ENCODE measurements around the gene TMEM235. TPM values are rescaled to one million over a fixed set of nuclear protein-coding genes. Genes with fewer than 3 reads are reported as not detected.
A peak's percentile ranks its signal among the peaks of the same experiment; 100 is the strongest.

Gene TMEM235
- total RNA-seq, 1 donor, result not detected

DNA sequence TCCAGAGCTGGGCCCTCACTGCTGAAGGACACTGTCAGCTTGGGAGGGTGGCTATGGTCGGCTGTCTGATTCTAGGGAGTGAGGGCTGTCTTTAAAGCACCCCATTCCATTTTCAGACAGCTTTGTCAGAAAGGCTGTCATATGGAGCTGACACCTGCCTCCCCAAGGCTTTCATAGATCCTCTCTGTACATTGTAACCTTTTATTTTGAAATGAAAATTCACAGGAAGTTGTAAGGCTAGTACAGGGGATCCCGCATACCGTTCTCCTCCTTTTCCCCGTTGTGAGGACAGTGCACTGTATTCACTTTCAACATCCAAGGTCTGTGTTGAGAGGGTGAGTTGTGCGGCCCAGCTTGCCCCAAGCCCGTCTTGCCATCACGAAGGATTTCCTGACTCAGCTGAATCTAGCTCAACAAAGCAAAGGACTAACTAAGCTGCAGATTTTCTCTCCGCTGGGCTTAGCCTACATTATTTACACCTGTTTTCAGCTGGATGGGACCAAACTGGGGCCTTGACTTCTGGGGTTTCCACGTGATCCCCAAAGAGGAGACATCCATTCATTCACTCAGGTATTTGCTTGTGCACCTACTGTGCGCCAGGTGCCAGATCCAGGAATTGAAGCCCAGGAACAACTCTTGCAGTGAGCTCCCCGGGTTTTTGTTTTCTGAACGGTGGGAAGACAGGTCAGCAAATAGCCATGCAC, 5.2 kb upstream of the TMEM235 start:
- DNase-seq (ENCODE audit: insufficient read length, low spot score, missing footprints), result peak; percentile 78
- Histone ChIP-seq H4K20me1 (ENCODE audit: insufficient read depth, low read length) (no peaks in the 10 kb centered on the region), H3K36me3 (ENCODE audit: insufficient read depth, low read length) (peaks cover 24% of the 10 kb centered on the region), H3K9me3 (ENCODE audit: low read depth, low read length) (no peaks in the 10 kb centered on the region), H3K4me2 (ENCODE audit: insufficient read depth, low read length) (no peak overlapping the region), H3K27ac (ENCODE audit: low read depth, low read length) (no peak overlapping the region), H3K79me2 (ENCODE audit: insufficient read depth, low read length) (no peaks in the 10 kb centered on the region), H3K4me1 (ENCODE audit: insufficient read depth, low read length) (no peaks in the 10 kb centered on the region), H3K27me3 (ENCODE audit: insufficient read depth, low read length) (peaks cover 12% of the 10 kb centered on the region), H2AFZ (ENCODE audit: low read length) (no peak overlapping the region), H3K4me3 (ENCODE audit: insufficient read depth, low read length) (no peak overlapping the region)
- TF ChIP-seq, protein P1, sequence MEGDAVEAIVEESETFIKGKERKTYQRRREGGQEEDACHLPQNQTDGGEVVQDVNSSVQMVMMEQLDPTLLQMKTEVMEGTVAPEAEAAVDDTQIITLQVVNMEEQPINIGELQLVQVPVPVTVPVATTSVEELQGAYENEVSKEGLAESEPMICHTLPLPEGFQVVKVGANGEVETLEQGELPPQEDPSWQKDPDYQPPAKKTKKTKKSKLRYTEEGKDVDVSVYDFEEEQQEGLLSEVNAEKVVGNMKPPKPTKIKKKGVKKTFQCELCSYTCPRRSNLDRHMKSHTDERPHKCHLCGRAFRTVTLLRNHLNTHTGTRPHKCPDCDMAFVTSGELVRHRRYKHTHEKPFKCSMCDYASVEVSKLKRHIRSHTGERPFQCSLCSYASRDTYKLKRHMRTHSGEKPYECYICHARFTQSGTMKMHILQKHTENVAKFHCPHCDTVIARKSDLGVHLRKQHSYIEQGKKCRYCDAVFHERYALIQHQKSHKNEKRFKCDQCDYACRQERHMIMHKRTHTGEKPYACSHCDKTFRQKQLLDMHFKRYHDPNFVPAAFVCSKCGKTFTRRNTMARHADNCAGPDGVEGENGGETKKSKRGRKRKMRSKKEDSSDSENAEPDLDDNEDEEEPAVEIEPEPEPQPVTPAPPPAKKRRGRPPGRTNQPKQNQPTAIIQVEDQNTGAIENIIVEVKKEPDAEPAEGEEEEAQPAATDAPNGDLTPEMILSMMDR (IDR thresholded peaks at IDR 0.05; ENCODE audit: extremely low read depth, low read depth, low read length), result no peak

DNA sequence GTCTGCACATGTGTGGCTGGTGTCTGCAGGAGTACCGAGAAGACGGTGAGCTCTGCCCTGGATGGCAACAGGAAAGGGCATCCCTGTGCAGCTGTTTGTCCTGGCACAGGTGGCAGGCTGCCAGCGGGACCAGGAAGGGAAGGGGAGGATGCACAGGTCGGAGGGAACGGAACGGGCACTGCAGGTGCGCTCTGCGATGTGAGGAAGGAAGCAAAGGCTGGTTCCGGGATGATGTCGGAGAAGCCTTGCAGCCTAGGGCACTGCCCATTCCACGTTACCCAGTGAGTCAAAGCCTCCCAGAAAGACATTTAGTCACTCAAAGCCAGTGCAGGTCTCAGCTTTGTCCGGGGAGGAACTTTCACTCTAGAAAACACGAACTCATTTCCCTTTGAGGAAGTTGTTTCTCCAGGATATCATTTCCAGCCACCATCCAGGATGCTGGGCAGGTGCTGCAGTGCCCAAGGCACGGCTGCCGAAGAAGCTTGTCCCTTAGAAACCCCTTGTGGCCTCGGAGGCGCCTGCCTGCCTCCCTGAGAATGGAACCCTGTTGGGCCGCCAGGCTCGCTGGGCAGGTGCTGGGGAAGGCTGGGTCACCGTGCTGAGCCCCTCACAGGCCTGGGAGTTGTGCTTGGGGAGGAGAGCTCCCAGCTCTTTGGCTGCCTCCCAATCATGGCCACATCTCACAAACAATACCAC, 4.5 kb upstream of the TMEM235 start:
- Histone ChIP-seq H2AFZ (ENCODE audit: low read length) (no peak overlapping the region), H3K4me2 (ENCODE audit: insufficient read depth, low read length) (peak overlapping the region; percentile 28), H3K36me3 (ENCODE audit: insufficient read depth, low read length) (peaks cover 20% of the 10 kb centered on the region), H3K9me3 (ENCODE audit: low read depth, low read length) (no peaks in the 10 kb centered on the region), H3K4me3 (ENCODE audit: insufficient read depth, low read length) (no peak overlapping the region), H4K20me1 (ENCODE audit: insufficient read depth, low read length) (no peaks in the 10 kb centered on the region), H3K4me1 (ENCODE audit: insufficient read depth, low read length) (no peaks in the 10 kb centered on the region), H3K79me2 (ENCODE audit: insufficient read depth, low read length) (no peaks in the 10 kb centered on the region), H3K27me3 (ENCODE audit: insufficient read depth, low read length) (peaks cover 17% of the 10 kb centered on the region), H3K27ac (ENCODE audit: low read depth, low read length) (no peak overlapping the region)
- DNase-seq (ENCODE audit: insufficient read length, low spot score, missing footprints), result peak; percentile 81
- TF ChIP-seq, protein P1 (IDR thresholded peaks at IDR 0.05; ENCODE audit: extremely low read depth, low read depth, low read length), result no peak

DNA sequence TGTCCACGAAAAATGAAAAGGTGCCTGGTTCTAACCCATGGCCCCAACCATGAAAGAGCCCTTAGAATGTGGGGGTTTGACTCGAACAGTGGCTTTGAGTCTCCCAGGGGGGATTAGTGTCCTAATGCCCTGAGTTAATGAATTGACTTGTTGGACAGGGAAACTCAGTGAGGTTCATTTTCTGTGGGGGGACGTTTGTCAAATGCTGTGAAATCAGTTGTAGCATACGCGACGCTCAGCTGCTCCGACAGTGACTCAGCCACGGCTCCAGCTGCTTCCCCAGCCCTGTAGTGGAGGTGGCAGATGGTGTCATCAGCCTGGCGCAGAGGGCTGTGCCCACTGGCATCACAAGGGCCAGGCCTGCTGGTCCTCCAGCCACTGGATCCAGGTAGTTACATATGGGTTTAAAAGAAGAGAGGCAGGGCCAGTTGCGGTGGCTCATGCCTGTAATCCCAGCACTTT, 3.9 kb upstream of the TMEM235 start:
- peaks cover 21% of the 10 kb centered on the region for H3K27me3 ChIP-seq (ENCODE audit: insufficient read depth, low read length)
- no peak overlapping the region for H3K27ac ChIP-seq (ENCODE audit: low read depth, low read length)
- H3K4me3 ChIP-seq (ENCODE audit: insufficient read depth, low read length), result no peak overlapping the region
- H2AFZ ChIP-seq (ENCODE audit: low read length), result no peak overlapping the region
- no peaks in the 10 kb centered on the region for H3K4me1 ChIP-seq (ENCODE audit: insufficient read depth, low read length)
- DNase-seq (ENCODE audit: insufficient read length, low spot score, missing footprints), result peak; percentile 62
- H3K79me2 ChIP-seq (ENCODE audit: insufficient read depth, low read length), result no peaks in the 10 kb centered on the region
- H3K36me3 ChIP-seq (ENCODE audit: insufficient read depth, low read length), result peaks cover 20% of the 10 kb centered on the region
- H3K4me2 ChIP-seq (ENCODE audit: insufficient read depth, low read length), result no peak overlapping the region
- no peaks in the 10 kb centered on the region for H3K9me3 ChIP-seq (ENCODE audit: low read depth, low read length)
- TF ChIP-seq, protein P1 (IDR thresholded peaks at IDR 0.05; ENCODE audit: extremely low read depth, low read depth, low read length), result no peak
- no peaks in the 10 kb centered on the region for H4K20me1 ChIP-seq (ENCODE audit: insufficient read depth, low read length)

DNA sequence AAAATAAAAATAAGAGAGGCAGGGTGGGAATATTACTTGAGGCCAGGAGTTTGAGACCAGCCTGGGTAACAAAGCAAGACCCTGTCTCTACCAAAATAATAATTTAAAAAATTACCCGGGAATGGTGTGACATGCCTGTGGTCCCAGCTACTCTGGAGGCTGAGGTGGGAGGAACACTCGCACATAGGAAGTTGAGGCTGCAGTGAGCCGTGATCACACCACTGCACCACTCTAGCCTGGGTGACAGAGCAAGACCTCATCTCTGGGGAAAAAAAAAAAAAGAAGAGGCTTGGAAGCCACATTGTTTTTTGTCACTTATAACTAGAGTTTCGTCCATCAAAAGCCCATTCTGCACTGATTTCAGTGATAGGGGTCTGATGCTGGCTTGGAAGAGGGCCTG, 3.3 kb upstream of the TMEM235 start:
- H3K27ac ChIP-seq (ENCODE audit: low read depth, low read length), result no peak overlapping the region
- H3K9me3 ChIP-seq (ENCODE audit: low read depth, low read length), result no peaks in the 10 kb centered on the region
- H3K4me3 ChIP-seq (ENCODE audit: insufficient read depth, low read length), result no peak overlapping the region
- no peak overlapping the region for H3K4me2 ChIP-seq (ENCODE audit: insufficient read depth, low read length)
- H3K27me3 ChIP-seq (ENCODE audit: insufficient read depth, low read length), result peaks cover 28% of the 10 kb centered on the region
- no peaks in the 10 kb centered on the region for H3K79me2 ChIP-seq (ENCODE audit: insufficient read depth, low read length)
- H2AFZ ChIP-seq (ENCODE audit: low read length), result no peak overlapping the region
- no peaks in the 10 kb centered on the region for H4K20me1 ChIP-seq (ENCODE audit: insufficient read depth, low read length)
- H3K36me3 ChIP-seq (ENCODE audit: insufficient read depth, low read length), result peaks cover 14% of the 10 kb centered on the region
- TF ChIP-seq, protein P1 (IDR thresholded peaks at IDR 0.05; ENCODE audit: extremely low read depth, low read depth, low read length), result no peak
- no peak for DNase-seq (ENCODE audit: insufficient read length, low spot score, missing footprints)
- no peaks in the 10 kb centered on the region for H3K4me1 ChIP-seq (ENCODE audit: insufficient read depth, low read length)
